Measurements from ENCODE around the gene FGFBP2. TPM values are rescaled to one million over a fixed set of nuclear protein-coding genes. Genes with fewer than 3 reads are reported as not detected.
"Not testable (repeated sequence)": the region's sequence is repeated elsewhere in the genome, so short reads cannot be mapped to it uniquely, and the experiment has no call there.

FGFBP2 gene
- total RNA-seq, 4 donors from 2014 or later, result 0.62 to 5.2 (median 2.2) TPM

DNA sequence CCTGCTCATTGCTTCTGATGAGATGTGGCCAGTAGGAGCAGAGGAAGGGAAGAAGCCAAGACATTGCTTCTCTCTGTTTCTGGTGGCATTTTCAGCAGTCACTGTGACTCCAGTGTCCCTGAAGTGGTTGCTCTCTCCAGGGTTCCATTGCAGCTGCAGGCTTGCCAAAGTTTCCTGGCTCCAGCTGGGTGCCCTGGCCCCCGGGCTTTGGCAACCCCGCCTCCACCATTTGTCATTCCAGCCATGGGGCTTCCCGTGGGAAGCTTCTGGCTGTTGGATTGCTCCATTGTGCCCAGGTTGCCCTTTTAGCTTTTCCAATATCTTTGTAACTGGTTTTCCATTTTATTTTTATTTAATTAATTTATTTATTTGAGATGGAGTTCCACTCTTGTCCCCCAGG lies 37.1 kb downstream of the FGFBP2 start:
- TF ChIP-seq EP300 (IDR thresholded peaks at IDR 0.05) (no peak), POLR2A (IDR thresholded peaks at IDR 0.05) (no peak), CTCF (IDR thresholded peaks at IDR 0.05) (no peak), POLR2AphosphoS5 (IDR thresholded peaks at IDR 0.05) (no peak)
- no peaks in the 10 kb centered on the region for H3K9me3 ChIP-seq
- no peaks in the 10 kb centered on the region for H3K36me3 ChIP-seq
- no peaks in the 10 kb centered on the region for H3K27me3 ChIP-seq
- H3K27ac ChIP-seq, result no peak overlapping the region
- 62 to 76% methylated on average over 2 to 3 of the region's 3 CpGs for WGBS, 2 donors (ENCODE audit: low coverage in 1 of 2)
- no peaks in the 10 kb centered on the region for H3K4me1 ChIP-seq
- no peak for ATAC-seq
- no peak overlapping the region for H3K4me3 ChIP-seq

- 92 to 100% methylated on average over 1 of the region's 1 CpG for WGBS, 2 donors (ENCODE audit: low coverage in 1 of 2)
- no peaks in the 10 kb centered on the region for H3K4me1 ChIP-seq
Measured at GRCh38 chr4:15921592-15921932, 41.4 kb downstream of the FGFBP2 start.

GRCh38 chr4:15920723-15921591 lies 42.0 kb downstream of the FGFBP2 start:
- WGBS, 2 donors (ENCODE audit: low coverage in 1 of 2), result 35 to 36% methylated on average over 2 to 4 of the region's 4 CpGs
- no peaks in the 10 kb centered on the region for H3K4me1 ChIP-seq
- TF ChIP-seq POLR2A (IDR thresholded peaks at IDR 0.05) (no peak), POLR2AphosphoS5 (IDR thresholded peaks at IDR 0.05) (peak; percentile 48)
- no peak overlapping the region for H3K4me3 ChIP-seq
- no peaks in the 10 kb centered on the region for H3K36me3 ChIP-seq
- H3K27me3 ChIP-seq, result no peaks in the 10 kb centered on the region
- ATAC-seq, result peak; percentile 79
- no peaks in the 10 kb centered on the region for H3K9me3 ChIP-seq
- no peak overlapping the region for H3K27ac ChIP-seq

More at GRCh38 chr4:15921592-15921932, 41.4 kb downstream of the FGFBP2 start:
- Histone ChIP-seq H3K9me3 (no peaks in the 10 kb centered on the region), H3K36me3 (no peaks in the 10 kb centered on the region), H3K27ac (no peak overlapping the region), H3K4me3 (no peak overlapping the region), H3K27me3 (no peaks in the 10 kb centered on the region)
- ATAC-seq, result peak; percentile 20
- TF ChIP-seq POLR2A (IDR thresholded peaks at IDR 0.05) (no peak), POLR2AphosphoS5 (IDR thresholded peaks at IDR 0.05) (no peak)

GRCh38 chr4:15918484-15919129 lies 44.4 kb downstream of the FGFBP2 start:
- H3K4me1 ChIP-seq, result no peaks in the 10 kb centered on the region
- no peak overlapping the region for H3K4me3 ChIP-seq
- H3K36me3 ChIP-seq, result no peaks in the 10 kb centered on the region
- no peaks in the 10 kb centered on the region for H3K27me3 ChIP-seq
- H3K27ac ChIP-seq, result no peak overlapping the region
- TF ChIP-seq POLR2A (IDR thresholded peaks at IDR 0.05) (no peak), EP300 (IDR thresholded peaks at IDR 0.05) (no peak), POLR2AphosphoS5 (IDR thresholded peaks at IDR 0.05) (no peak), CTCF (IDR thresholded peaks at IDR 0.05) (no peak)
- 50 to 55% methylated on average over 1 to 3 of the region's 4 CpGs for WGBS, 2 donors (ENCODE audit: low coverage in 1 of 2)
- ATAC-seq, result no peak
- no peaks in the 10 kb centered on the region for H3K9me3 ChIP-seq

- no peak overlapping the region for H3K4me3 ChIP-seq
- H3K27ac ChIP-seq, result no peak overlapping the region
- no peaks in the 10 kb centered on the region for H3K4me1 ChIP-seq
- H3K27me3 ChIP-seq, result no peaks in the 10 kb centered on the region
- no peak for ATAC-seq
- no peaks in the 10 kb centered on the region for H3K9me3 ChIP-seq
- TF ChIP-seq CTCF (IDR thresholded peaks at IDR 0.05), result no peak
- no peak for TF ChIP-seq POLR2AphosphoS5 (IDR thresholded peaks at IDR 0.05)
- TF ChIP-seq EP300 (IDR thresholded peaks at IDR 0.05), result no peak
- no peak for TF ChIP-seq POLR2A (IDR thresholded peaks at IDR 0.05)
- no peaks in the 10 kb centered on the region for H3K36me3 ChIP-seq
- WGBS, 2 donors (ENCODE audit: low coverage in 1 of 2), result 71 to 100% methylated on average over 1 to 2 of the region's 2 CpGs
Measured at GRCh38 chr4:15917297-15917696, 45.7 kb downstream of the FGFBP2 start.

GRCh38 chr4:15916358-15916757 lies 46.6 kb downstream of the FGFBP2 start:
- H3K36me3 ChIP-seq, H3K27ac ChIP-seq, H3K9me3 ChIP-seq, H3K27me3 ChIP-seq, H3K4me3 ChIP-seq, ATAC-seq, H3K4me1 ChIP-seq: not testable (repeated sequence)
- WGBS, 2 donors (ENCODE audit: low coverage in 1 of 2), result 89 to 96% methylated on average over 7 of the region's 9 CpGs
